ENCODE data around the gene NPAS3. TPM values are rescaled to one million over a fixed set of nuclear protein-coding genes. Genes with fewer than 3 reads are reported as not detected.

NPAS3 gene
- polyA plus RNA-seq, 2 of the 4 experiments (the other 2 are of a cell fraction), result not detected

DNA sequence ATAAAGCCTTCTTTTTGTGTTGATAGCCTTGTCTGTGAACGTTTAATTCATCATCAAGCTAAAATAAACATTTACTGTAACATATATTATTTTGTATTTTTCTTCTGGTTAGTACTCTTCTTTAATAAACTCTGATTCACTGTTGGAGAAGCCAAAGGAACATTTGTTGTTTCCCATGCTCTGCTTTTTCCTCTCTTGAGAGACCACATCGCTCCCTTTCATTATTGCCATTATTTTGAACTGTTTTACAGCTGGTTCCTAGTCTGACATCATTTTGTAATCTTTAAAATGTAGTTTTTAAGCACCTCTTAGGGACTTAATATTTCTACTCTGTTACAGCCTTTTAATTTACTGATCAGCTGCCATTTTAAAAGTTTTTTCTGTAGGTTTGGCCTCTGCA, 301.8 kb downstream of the NPAS3 start:
- no peak for FAIRE-seq

DNA sequence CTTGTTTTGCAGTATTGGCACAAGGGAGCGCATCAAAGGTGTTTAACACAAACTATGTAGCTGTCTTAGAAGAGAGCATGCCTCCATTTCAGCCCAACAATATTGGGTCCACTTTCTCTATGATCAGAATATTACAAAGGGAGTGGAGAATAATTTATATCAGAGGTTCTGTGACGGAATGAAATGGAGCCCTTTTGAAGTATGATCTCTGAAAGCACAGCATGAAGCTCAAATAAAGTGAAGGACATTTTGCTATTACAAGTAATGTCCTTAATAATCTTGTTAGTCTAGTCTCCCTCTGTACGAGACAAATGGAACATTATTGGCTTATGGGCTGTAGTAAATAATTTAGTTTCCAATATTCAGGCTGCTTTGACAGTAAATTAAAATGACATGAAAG, 302.7 kb downstream of the NPAS3 start:
- Histone ChIP-seq H3K4me2 (no peak overlapping the region), H3K9me3 (no peaks in the 10 kb centered on the region), H3K4me3 (no peak overlapping the region), H3K27ac (no peak overlapping the region), H3K4me1 (no peaks in the 10 kb centered on the region)
- no peak for DNase-seq (ENCODE audit: low read depth in 1 of 2, low spot score in 1 of 2)
- WGBS (ENCODE audit: missing lambda C conversion rate), result 3% methylated on average over 3 of the region's 3 CpGs
- CTCF ChIA-PET, result no interaction called here
- TF ChIP-seq CBX2 (IDR thresholded peaks at IDR 0.05; ENCODE audit: borderline replicate concordance, low read depth) (no peak), FOXS1 (CRISPR knock-in tag; IDR thresholded peaks at IDR 0.05) (no peak), NFE2L2 (conservative IDR thresholded peaks at IDR 0.05; ENCODE audit: low read length) (no peak), RARB (CRISPR knock-in tag; IDR thresholded peaks at IDR 0.05) (no peak), TFCP2L1 (CRISPR knock-in tag; IDR thresholded peaks at IDR 0.05) (no peak), RAD21 (conservative IDR thresholded peaks at IDR 0.05 in 1 of 2, IDR thresholded peaks at IDR 0.05 in 1 of 2) (no peak), CHD2 (IDR thresholded peaks at IDR 0.05; ENCODE audit: low read length, partially characterized antibody) (no peak), MAFK (IDR thresholded peaks at IDR 0.05; ENCODE audit: partially characterized antibody) (no peak), SMC3 (IDR thresholded peaks at IDR 0.05) (no peak), ZFP36 (IDR thresholded peaks at IDR 0.05; ENCODE audit: borderline replicate concordance, partially characterized antibody) (no peak), CBX8 (IDR thresholded peaks at IDR 0.05) (no peak), RCOR1 (IDR thresholded peaks at IDR 0.05; ENCODE audit: low read depth, low read length) (no peak), FOSL2 (IDR thresholded peaks at IDR 0.05) (no peak), FOSL2 (CRISPR knock-in tag; IDR thresholded peaks at IDR 0.05) (no peak), KDM5A (IDR thresholded peaks at IDR 0.05) (no peak), KDM1A (IDR thresholded peaks at IDR 0.05; ENCODE audit: low read depth) (no peak), CHD4 (IDR thresholded peaks at IDR 0.05; ENCODE audit: borderline replicate concordance) (no peak)
- ATAC-seq, result no peak
- POLR2A ChIA-PET, result no interaction called here
- no peak for FAIRE-seq

More for the DNA sequence above, 301.8 kb downstream of the NPAS3 start:
- Histone ChIP-seq H3K4me2 (no peak overlapping the region), H3K4me3 (no peak overlapping the region), H3K9me3 (no peaks in the 10 kb centered on the region), H3K4me1 (no peaks in the 10 kb centered on the region), H3K27ac (no peak overlapping the region)
- ATAC-seq, result no peak
- TF ChIP-seq NR3C1 (IDR thresholded peaks at IDR 0.05), result no peak
- no peak for TF ChIP-seq HOXA7 (CRISPR knock-in tag; IDR thresholded peaks at IDR 0.05)
- TF ChIP-seq BHLHE40 (IDR thresholded peaks at IDR 0.05; ENCODE audit: low read depth, low read length), result no peak
- no peak for TF ChIP-seq HOXB13 (CRISPR knock-in tag; IDR thresholded peaks at IDR 0.05; ENCODE audit: low read depth)
- TF ChIP-seq RARB (CRISPR knock-in tag; IDR thresholded peaks at IDR 0.05), result no peak
- no peak for TF ChIP-seq EHF (CRISPR knock-in tag; IDR thresholded peaks at IDR 0.05)
- no peak for TF ChIP-seq CBX8 (IDR thresholded peaks at IDR 0.05)
- no peak for TF ChIP-seq ZFP36 (IDR thresholded peaks at IDR 0.05; ENCODE audit: borderline replicate concordance, partially characterized antibody)
- CTCF ChIA-PET, result no interaction called here
- WGBS (ENCODE audit: missing lambda C conversion rate), result 0% methylated on average over 2 of the region's 2 CpGs
- POLR2A ChIA-PET, result no interaction called here
- DNase-seq (ENCODE audit: low read depth in 1 of 2, low spot score in 1 of 2), result no peak

DNA sequence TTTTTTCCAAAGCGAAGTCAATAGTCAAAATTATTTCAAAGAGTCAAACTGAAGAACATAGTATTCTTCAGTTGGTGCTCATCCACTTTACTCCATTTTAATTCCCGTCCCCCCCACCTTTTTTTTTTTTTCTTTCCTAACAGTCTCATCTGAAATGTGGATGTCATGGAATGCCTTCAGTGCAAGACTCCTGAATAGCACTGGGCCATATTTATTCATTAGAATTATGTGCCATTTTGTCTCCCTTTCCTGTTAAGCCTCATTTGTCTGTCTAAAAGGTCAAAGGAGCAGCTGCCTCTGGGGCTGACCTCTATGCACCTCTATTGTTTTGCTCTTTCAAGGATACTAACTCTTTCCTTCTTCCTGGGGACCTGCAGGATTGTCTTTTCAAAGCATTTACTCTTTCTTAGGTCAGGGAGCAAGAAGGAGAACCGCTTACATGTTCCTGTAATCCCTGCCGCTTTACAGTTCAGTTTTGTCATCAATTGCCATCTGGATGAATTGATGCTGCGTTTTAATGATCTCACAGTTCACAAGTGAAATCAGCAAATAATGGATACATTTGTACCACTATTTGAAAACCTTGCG, 310.6 kb downstream of the NPAS3 start:
- WGBS (ENCODE audit: missing lambda C conversion rate), result 28% methylated on average over 6 of the region's 6 CpGs
- Histone ChIP-seq H3K9me3 (no peaks in the 10 kb centered on the region), H3K4me1 (no peaks in the 10 kb centered on the region), H3K4me2 (no peak overlapping the region), H3K4me3 (no peak overlapping the region), H3K27ac (no peak overlapping the region)
- FAIRE-seq (no peak), DNase-seq (ENCODE audit: low read depth in 1 of 2, low spot score in 1 of 2) (no peak), ATAC-seq (no peak)
- CTCF ChIA-PET, result no interaction called here
- POLR2A ChIA-PET, result no interaction called here
- TF ChIP-seq FOXS1 (CRISPR knock-in tag; IDR thresholded peaks at IDR 0.05) (no peak), TFCP2L1 (CRISPR knock-in tag; IDR thresholded peaks at IDR 0.05) (no peak), BHLHE40 (IDR thresholded peaks at IDR 0.05; ENCODE audit: low read depth, low read length) (no peak), GATA3 (IDR thresholded peaks at IDR 0.05; ENCODE audit: borderline replicate concordance) (no peak), EP300 (IDR thresholded peaks at IDR 0.05) (no peak), JUNB (IDR thresholded peaks at IDR 0.05) (no peak)

DNA sequence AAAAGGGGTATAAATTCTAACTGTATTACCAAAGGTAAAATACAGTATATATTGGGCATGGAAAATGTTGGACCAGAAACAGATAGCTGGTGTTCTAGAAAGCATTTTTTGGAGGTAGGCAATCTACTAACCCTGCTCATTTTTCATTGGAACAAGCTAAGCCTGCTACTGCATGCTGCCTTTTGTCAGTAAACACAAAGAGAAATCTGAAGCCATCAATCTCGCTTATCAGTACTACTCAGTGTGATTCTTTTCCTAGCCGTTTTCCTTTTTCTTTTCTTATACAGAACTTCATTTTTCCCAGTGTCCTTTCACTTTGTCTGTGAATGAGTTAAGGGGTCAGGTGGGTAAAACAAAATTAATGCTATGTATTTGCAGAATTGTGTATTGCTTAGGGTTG, 312.3 kb downstream of the NPAS3 start:
- H3K4me1 ChIP-seq, result no peaks in the 10 kb centered on the region
- no peak for TF ChIP-seq ZFP36 (IDR thresholded peaks at IDR 0.05; ENCODE audit: borderline replicate concordance, partially characterized antibody)
- TF ChIP-seq RNF2 (IDR thresholded peaks at IDR 0.05; ENCODE audit: borderline replicate concordance, low read depth), result no peak
- no peak for TF ChIP-seq NFE2L2 (conservative IDR thresholded peaks at IDR 0.05; ENCODE audit: low read length)
- WGBS (ENCODE audit: missing lambda C conversion rate), result 2% methylated on average over 2 of the region's 2 CpGs
- ATAC-seq (no peak), FAIRE-seq (no peak), DNase-seq (ENCODE audit: low read depth in 1 of 2, low spot score in 1 of 2) (no peak)
- POLR2A ChIA-PET, result no interaction called here
- no peak overlapping the region for H3K27ac ChIP-seq
- H3K4me3 ChIP-seq, result no peak overlapping the region
- CTCF ChIA-PET, result no interaction called here
- no peaks in the 10 kb centered on the region for H3K9me3 ChIP-seq
- no peak overlapping the region for H3K4me2 ChIP-seq

Data from A549 (cell line).